ENCODE results near the gene CPM.

Gene CPM

GRCh38 chr12:68883151-68883550, 49.8 kb downstream of the CPM start:
- no peaks in the 10 kb centered on the region for H3F3A ChIP-seq (ENCODE audit: insufficient read depth, low read length)
- H3K79me2 ChIP-seq (ENCODE audit: low read length) = no peaks in the 10 kb centered on the region
- no peak overlapping the region for H3K4me2 ChIP-seq (ENCODE audit: low read depth, low read length)
- no peak overlapping the region for H3K27ac ChIP-seq (ENCODE audit: low read length)
- H3K9me3 ChIP-seq (replicated peaks; ENCODE audit: insufficient read depth, low read length) = no peaks in the 10 kb centered on the region
- DNase-seq = no peak
- H4K20me1 ChIP-seq (ENCODE audit: insufficient read depth, low read length) = no peaks in the 10 kb centered on the region
- H3K4me3 ChIP-seq (ENCODE audit: low read length) = no peak overlapping the region
- H3K9ac ChIP-seq (ENCODE audit: low read length) = no peak overlapping the region
- no peaks in the 10 kb centered on the region for H3K36me3 ChIP-seq (replicated peaks; ENCODE audit: insufficient read depth, low read length)
- no peaks in the 10 kb centered on the region for H3K9me2 ChIP-seq (replicated peaks; ENCODE audit: insufficient read depth, low read length)
- no peaks in the 10 kb centered on the region for H3K27me3 ChIP-seq (replicated peaks; ENCODE audit: insufficient read depth, low read length)
- peaks cover 4% of the 10 kb centered on the region; the same call in 1 of the 2 replicates for H3K4me1 ChIP-seq (ENCODE audit: low read length)
- no peak for TF ChIP-seq CTCF (IDR thresholded peaks at IDR 0.05; ENCODE audit: low read length)
- no peak for TF ChIP-seq EZH2 (optimal IDR thresholded peaks at IDR 0.05; ENCODE audit: low read depth, low read length)
- no peak for TF ChIP-seq EZH2phosphoT487 (IDR thresholded peaks at IDR 0.05; ENCODE audit: low read length)
- no peak overlapping the region for H2AFZ ChIP-seq (ENCODE audit: low read length)

- H3F3A ChIP-seq (ENCODE audit: insufficient read depth, low read length) = no peaks in the 10 kb centered on the region
- no peaks in the 10 kb centered on the region for H3K36me3 ChIP-seq (replicated peaks; ENCODE audit: insufficient read depth, low read length)
- TF ChIP-seq EZH2 (optimal IDR thresholded peaks at IDR 0.05; ENCODE audit: low read depth, low read length) = no peak
- no peak for TF ChIP-seq CTCF (IDR thresholded peaks at IDR 0.05; ENCODE audit: low read length)
- TF ChIP-seq EZH2phosphoT487 (IDR thresholded peaks at IDR 0.05; ENCODE audit: low read length) = no peak
- DNase-seq = no peak
- no peak overlapping the region for H3K9ac ChIP-seq (ENCODE audit: low read length)
- no peak overlapping the region for H3K4me3 ChIP-seq (ENCODE audit: low read length)
- no peaks in the 10 kb centered on the region for H3K9me3 ChIP-seq (replicated peaks; ENCODE audit: insufficient read depth, low read length)
- no peaks in the 10 kb centered on the region for H3K27me3 ChIP-seq (replicated peaks; ENCODE audit: insufficient read depth, low read length)
- no peaks in the 10 kb centered on the region for H3K9me2 ChIP-seq (replicated peaks; ENCODE audit: insufficient read depth, low read length)
- H3K79me2 ChIP-seq (ENCODE audit: low read length) = no peaks in the 10 kb centered on the region
- no peak overlapping the region for H2AFZ ChIP-seq (ENCODE audit: low read length)
- no peak overlapping the region for H3K4me2 ChIP-seq (ENCODE audit: low read depth, low read length)
- no peaks in the 10 kb centered on the region for H4K20me1 ChIP-seq (ENCODE audit: insufficient read depth, low read length)
- H3K4me1 ChIP-seq (ENCODE audit: low read length) = peaks cover 4% of the 10 kb centered on the region; the same call in 1 of the 2 replicates
- no peak overlapping the region for H3K27ac ChIP-seq (ENCODE audit: low read length)
Measured at GRCh38 chr12:68882251-68882964, 50.6 kb downstream of the CPM start.

- no peaks in the 10 kb centered on the region for H3K79me2 ChIP-seq (ENCODE audit: low read length)
- no peak overlapping the region for H3K4me2 ChIP-seq (ENCODE audit: low read depth, low read length)
- H3K4me1 ChIP-seq (ENCODE audit: low read length) = peaks cover 4% of the 10 kb centered on the region; the same call in 1 of the 2 replicates
- H3K4me3 ChIP-seq (ENCODE audit: low read length) = no peak overlapping the region
- H3K27ac ChIP-seq (ENCODE audit: low read length) = no peak overlapping the region
- no peak overlapping the region for H3K9ac ChIP-seq (ENCODE audit: low read length)
- H3K36me3 ChIP-seq (replicated peaks; ENCODE audit: insufficient read depth, low read length) = no peaks in the 10 kb centered on the region
- H3K9me2 ChIP-seq (replicated peaks; ENCODE audit: insufficient read depth, low read length) = no peaks in the 10 kb centered on the region
- no peaks in the 10 kb centered on the region for H3K9me3 ChIP-seq (replicated peaks; ENCODE audit: insufficient read depth, low read length)
- no peaks in the 10 kb centered on the region for H3K27me3 ChIP-seq (replicated peaks; ENCODE audit: insufficient read depth, low read length)
- TF ChIP-seq CTCF (IDR thresholded peaks at IDR 0.05; ENCODE audit: low read length) = no peak
- no peak for TF ChIP-seq EZH2 (optimal IDR thresholded peaks at IDR 0.05; ENCODE audit: low read depth, low read length)
- TF ChIP-seq EZH2phosphoT487 (IDR thresholded peaks at IDR 0.05; ENCODE audit: low read length) = no peak
- no peaks in the 10 kb centered on the region for H3F3A ChIP-seq (ENCODE audit: insufficient read depth, low read length)
- no peak for DNase-seq
- H2AFZ ChIP-seq (ENCODE audit: low read length) = no peak overlapping the region
- no peaks in the 10 kb centered on the region for H4K20me1 ChIP-seq (ENCODE audit: insufficient read depth, low read length)
Measured at GRCh38 chr12:68880660-68881325, 52.2 kb downstream of the CPM start.

Measured in MM.1S (cell line).